Stimulated activated CD4-positive, alpha-beta T cell treated with anti-CD3 and anti-CD28 coated beads, Interleukin-2, amount 100 ng/mL, for 48 hours (primary cell): ENCODE data around the gene TCF12.
A peak's percentile ranks its signal among the peaks of the same experiment; 100 is the strongest.
"Not testable (repeated sequence)": the region's sequence is repeated elsewhere in the genome, so short reads cannot be mapped to it uniquely, and the experiment has no call there.

ENCODE experiments used
- DNase-seq, 2 donors: peaks; one replicate each; pipeline ENCODE4 v3.0.0-alpha.2; 2020

TCF12 gene

DNA sequence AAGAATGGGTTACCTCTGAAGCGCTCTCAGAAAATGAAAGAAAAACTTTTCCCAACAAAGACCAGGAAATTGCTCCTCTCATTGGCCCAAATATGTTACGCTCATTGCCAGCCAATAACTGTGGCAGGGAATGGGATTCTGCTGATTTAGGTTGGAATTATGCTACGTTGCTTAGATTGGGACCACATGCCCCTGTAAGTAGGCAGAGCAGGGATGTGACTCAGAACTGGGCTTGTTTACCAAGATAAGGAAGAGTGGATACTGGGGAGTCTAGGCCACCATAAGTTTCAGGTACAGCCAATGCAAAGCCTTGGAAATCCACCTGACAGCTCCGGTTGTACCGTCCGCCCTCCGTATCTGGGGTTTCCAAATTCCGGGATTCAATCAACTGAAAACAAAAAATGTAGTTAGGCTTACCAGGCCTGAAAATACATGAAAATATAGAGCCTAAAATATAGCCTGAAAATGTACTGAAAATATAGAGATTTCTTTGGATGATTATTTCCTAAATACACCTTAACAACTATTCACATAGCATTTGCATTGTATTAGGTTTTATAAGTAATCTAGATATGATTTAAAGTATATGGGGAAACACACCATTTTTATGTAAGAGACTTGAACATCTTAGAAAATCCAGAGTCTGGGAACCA lies 1.5 kb upstream of the TCF12 start:
- no peak for DNase-seq

DNA sequence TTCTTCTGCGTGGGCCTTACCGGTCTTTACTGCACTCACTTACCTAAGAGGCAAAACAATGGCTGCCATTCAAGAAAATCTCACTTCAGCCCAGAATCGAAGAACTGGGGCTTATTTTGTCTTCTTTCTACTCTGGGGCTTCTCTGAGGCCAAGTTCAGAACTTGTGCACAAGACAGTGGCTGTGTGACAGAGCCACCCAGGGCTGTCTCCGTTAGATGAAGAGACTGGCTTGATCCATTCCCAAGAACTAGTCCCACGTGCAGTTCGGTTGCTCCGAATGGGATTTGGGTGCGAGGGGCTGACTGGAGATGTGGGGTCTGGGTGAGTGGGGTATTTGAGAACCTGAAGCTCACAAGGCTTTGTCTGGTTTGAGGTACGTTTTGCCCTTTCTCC lies 795 bp upstream of the TCF12 start:
- DNase-seq = peak in 1 of 2 donors; percentile 31

DNA sequence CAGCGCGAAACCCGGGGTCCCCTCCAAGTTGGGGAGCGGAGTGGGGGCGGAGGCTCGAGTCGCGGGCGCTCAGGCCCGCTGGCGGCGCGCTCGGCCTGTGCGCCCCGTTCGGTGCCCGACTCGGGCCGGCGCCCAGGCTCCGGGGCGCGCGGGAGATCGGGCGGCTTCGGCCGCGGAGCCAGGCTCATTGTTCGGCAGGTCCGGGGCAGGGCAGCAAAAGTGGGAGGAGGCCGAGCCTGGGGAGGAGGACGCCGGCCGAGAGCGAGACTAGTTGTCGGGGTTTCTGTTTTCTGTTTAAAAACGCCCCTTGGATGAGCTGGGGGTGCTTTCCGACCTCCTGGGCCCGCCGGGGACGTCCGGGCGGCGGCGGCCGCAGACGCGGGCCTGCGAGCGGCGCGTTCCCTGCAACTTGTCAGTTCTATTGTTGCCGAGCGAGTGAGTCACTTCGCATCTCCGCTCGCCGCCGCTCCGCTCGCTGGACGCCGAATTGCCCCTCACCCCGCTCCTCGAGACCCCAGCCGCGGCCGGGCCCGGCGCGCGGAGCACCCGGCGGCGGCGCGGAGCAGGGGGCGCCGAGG lies 676 bp downstream of the TCF12 start:
- peak; percentile 44 to 45 for DNase-seq

DNA sequence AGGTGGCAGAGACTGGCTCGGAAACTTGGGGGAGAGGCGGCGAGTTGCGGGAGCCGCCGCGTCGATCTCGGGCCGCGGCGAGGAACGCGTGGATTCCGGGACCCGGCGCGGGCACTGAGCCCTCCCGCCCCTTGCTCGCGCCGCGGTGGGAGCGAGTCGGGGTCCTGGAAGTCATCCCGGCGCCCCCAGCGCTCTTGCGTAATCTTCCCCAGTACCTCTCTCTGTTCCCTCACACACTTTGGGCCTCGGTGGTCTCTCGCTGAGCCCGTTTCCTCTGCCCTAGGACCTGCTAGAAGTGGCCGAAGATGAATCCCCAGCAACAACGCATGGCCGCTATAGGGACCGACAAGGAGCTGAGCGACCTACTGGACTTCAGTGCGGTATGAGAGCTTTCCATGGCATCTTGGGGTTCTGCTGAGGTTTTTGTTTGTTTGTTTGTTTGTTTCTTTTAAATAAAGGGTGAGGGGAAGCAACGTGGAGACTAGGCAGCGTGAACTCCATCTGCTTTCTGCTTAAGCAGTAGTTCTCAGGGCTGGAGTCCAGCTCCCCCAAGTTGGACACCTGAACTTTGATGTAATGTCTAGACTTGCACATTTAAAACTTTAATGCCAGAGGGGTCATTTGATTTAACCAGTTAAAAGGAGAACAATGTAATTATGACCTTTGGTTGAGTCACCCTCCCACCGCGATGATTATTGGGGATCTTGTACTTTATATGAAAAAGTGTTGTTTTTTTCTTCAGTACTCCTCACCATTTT lies 1.3 kb downstream of the TCF12 start:
- peak; percentile 7 to 13 for DNase-seq

DNA sequence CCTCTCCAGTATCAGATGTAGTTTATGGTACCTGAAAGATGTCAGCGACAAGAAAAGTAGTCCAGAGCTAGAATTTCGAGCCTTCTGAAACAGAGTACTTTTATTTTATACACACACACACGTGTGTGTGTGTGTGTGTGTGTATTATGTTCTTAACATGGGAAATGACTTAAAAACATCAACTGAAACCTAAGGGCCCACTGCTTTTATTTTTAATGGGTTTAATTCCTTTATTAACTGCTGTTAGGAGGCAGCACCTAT lies 1.9 kb downstream of the TCF12 start:
- no peak for DNase-seq

DNA sequence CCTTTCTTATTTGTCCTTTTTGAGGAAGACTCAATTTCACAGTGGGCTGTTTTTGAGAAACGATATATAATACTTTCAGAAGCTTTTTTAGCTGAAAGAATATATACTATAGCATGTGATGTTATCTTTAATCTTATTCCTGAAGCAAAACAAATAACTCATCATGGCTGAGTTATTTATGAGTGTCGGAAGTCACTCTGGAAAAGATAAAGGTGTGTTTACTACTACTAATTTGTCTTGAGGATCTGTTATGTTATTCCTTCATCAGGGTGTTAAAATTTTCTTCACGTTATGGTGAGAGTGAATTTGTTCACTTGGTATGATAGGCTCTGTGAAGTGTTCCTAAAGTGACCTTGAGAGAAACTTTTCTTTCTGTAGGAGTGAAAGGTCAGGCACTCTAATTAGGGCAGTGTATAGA lies 4.7 kb downstream of the TCF12 start:
- no peak for DNase-seq

DNA sequence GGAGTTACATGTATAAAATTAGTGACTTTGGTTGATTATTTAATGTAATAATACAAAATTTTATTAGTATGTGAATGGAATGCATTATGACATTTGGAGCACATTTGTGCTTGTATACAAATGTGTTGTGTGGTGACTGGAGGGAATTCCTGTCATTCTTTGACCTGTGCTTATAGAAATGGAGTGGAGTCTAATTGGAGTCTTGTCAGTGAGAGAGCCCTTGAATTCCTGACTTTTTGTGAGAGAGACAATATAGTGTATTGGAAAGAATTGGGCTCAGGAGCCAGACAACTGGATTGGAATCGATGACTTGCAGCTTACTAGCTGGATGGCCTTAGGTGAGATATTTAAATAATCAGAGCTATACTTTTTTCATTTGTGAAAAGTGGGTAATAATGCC lies 9.4 kb downstream of the TCF12 start:
- no peak for DNase-seq

DNA sequence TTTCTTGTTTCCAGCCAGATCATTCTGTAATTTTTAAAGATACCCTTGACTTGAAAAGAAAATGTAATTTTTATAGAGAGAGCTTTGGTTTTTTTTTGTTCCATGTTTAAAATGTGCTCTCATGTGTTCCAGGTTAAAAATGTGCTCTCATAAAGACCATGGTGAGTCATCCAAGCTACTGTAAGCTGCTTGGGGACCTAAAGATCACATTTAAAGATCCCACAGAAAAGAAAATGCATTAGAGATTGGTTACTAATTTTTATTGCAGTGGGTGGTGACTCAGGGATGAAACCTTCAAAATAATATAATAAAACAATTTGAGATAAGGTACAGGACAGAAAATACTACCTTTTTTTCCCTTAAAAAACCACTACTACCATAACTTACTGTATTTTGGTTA lies 11.0 kb downstream of the TCF12 start:
- DNase-seq = no peak

DNA sequence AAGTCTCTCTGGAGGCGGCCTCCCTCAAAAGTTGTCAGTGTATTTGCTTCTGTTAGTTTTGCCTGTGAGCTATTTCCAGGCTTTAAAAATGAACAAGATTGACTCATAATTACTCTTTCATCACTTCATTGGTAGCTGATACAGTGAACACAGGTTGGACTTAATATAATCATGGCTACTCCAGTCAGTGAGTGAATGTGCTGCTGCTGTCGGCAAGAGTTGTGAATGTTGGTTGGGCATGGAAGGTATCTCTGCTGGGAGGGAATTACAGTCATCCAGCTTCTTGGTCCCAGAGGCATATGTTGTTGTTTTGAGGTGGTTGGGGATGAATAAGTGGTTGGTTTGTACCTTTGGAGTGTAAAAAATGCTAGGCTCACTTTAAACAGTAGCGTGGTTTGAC lies 11.5 kb downstream of the TCF12 start:
- DNase-seq = no peak

DNA sequence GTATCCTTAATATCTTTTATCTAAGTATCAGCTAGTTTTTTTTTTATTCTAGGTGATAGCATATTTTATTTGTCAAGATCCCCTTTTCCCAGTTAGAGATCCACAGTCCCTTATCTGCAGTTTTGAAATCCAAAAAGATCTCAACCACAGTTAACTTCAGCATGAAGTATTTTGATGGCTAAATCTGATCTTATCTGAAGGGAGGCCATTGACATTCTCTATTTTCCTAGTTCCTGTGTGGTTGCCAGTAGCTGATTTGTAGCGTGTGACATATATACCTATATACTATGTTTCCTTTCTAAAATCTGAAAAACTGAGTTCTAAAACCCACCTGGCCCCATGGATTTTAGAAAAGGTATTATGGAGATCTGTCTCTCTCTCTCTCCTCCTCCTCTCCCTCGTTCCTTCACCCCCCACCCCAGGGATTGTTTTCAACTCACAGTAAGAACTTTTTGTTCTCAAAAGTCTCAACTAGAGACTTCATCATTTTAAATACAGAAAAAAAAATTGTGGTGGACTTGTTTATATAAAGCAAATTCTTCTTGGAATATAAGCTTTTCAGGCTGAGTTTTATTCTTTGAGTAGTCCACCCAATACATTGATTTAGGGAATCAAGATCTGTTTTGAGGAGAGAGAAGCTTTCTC lies 12.3 kb downstream of the TCF12 start:
- DNase-seq = no peak

DNA sequence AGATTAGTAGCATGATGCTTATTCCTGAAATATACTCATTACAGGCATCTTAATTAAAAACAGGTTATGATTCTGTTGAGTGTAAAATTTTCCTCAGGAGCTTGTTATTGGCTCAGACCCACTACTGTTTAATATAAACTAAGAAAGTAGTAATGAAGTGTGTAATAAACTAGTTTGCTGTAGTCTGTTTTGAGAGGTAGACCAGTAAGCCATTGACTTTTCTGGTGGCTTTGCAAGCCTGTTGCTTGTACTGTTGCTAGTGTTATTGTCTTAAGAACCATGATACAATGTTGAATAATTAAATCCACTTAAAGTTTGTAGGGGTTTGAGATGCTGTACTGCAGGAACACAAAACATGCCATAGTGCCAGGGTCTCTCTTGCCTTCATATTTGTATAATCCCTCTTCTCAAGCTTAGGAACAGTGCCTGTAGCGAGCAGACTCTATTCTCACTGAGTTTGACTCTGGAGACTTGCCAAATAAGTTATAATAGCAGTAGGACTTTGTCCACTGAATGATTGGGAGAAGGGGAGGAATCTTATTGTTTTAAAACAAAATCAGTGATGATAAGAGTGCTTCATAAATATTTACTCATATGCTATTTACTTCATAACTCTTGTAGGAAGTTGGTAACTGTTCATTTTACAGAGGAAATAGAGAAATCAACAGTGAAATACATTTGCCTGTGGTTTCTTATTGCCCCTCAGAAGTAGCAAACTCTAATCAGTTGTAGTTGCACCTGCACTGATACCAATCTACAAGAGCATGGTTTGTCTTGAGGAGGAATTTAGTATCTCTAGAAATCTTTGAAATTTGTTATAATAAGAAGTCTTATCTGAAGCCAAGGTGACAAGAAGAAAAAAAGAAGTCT lies 13.4 kb downstream of the TCF12 start:
- no peak for DNase-seq

DNA sequence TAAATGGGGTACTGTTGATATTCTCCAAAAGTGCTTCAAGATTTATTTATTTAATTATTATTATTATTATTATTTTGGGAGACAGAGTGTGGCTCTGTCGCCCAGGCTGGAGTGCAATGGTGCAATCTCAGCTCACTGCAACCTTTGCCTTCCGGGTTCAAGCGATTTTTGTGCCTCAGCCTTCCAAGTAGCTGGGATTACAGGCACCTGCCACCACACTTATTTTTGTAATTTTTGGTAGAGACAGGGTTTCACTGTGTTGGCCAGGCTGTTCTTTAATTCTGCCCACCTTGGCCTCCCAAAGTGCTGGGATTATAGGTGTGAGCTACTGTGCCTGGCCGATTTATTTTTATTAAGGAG lies 14.0 kb downstream of the TCF12 start:
- DNase-seq = not testable (repeated sequence)

DNA sequence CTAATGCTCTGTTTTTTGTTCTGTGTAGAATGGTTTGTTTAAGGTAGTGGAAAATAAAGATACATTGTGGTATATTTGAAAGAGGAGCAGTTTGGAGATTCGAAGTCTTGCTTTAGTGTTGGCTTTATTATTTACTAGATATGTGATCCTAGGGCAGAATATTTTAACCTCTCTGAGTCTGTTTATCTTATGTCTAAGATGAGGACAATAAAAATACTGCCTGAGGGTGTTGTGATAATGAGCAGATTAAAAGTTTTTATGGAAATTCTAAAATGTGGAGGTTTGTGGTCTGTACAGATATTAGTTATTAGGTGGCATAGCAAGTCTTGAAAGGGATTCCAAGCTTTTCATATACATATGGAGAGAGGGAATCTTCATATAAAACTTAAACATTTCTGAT lies 15.0 kb downstream of the TCF12 start:
- no peak for DNase-seq

DNA sequence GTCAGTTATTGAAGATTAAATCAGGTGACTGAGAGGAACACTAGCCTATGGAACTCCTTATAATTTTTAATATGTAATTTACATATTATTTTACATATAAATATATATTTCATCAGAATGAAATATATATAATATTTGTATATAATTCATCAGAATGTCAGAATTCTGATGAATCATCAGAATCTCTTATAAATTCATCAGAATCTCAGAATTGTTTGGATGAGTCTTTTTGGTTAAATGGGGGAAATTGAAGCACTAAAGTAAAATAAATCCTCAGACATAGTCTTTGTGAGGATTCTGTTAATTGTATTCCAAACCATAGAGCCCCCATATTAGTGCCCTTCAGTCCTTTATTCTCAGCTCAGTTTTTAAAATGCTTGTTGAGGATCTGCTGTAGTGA lies 15.4 kb downstream of the TCF12 start:
- DNase-seq = no peak

DNA sequence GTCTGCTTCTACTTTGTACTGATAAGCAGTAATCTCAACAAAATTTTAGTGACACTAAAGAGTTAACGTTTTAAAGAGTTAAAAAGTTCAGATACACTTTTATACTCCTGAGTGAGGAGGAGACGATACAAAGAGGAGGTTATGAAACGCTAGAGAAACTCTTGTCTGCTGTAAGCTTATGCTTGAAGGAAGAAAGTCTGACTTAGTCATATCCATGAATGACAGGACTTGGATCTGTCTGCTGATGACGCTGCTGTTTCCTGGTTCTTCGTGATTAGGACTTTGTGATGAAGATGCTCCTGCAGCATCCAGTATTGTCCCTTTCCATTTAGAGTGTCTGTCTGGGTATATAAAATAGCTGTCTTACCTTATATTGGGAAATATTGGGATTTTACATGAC lies 15.8 kb downstream of the TCF12 start:
- no peak for DNase-seq

DNA sequence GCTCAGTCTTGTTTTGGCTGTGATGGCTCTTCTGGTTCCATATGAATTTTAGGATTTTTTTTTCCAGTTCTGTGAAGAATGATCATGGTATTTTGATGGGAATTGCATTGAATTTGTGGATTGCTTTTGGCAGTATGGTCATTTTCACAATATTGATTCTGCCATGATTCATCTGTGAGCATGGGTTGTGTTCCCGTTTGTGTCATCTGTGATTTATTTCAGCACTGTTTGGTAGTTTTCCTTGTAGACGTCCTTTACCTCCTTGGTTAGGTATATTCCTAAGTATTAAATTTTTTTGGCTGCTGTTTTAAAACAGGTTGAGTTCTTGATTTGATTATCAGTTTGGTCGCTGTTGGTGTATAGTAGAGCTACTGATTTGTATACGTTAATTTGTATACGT lies 18.5 kb downstream of the TCF12 start:
- no peak for DNase-seq

DNA sequence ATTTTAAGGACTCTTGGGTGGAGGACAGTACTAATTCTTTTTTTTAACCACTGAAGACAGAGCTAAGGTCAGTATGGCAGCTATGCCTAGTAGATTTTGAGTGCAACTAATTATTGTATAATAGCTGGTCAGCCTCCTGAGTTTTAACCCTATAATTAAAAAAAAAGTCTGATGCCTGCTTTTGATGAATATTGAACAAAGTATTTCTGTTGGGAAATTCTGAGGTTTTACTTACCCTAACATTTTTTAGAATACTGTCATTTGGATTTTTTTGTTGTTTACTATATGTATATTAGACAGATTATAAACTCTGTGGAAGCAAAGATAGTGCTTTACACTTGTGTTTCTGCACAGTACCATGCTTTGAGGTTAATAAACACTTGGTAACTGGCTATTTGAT lies 20.8 kb downstream of the TCF12 start:
- DNase-seq = no peak

DNA sequence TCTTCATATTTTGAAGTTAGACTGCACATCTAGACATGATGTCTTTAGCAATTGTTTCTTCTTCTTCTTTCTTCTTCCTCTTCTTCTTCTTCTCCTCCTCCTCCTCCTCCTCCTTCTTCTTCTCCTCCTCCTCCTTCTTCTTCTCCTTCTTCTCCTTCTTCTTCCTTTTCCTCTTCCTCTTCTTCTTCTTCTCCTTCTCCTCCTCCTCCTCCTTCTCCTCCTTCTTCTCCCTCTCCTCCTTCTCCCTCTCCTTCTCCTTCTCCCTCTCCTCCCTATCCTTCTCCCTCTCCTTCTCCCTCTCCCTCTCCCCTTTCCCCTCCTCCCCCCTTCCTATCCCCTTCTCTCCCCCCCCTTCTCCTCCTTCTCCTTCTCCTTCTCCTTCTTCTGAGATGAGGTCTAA lies 21.9 kb downstream of the TCF12 start:
- no peak for DNase-seq

DNA sequence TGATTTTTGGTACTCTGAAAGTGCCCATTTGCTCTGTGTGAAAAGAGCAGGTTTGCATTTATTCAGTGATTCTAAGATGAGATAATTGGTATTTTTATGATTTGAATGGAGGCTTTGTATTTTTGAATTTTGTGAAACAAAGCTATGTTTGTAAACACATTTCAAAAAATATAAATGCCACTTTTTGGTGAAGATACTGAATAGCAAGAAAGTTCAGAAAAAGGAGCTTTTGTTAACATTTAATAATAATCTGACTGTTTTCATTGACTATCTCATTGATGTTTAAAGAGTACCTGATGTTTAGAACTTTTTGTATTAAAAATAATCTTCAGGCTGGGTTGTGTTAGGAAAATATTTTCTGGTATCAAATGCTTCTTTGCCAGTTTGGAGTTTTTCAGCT lies 23.7 kb downstream of the TCF12 start:
- no peak for DNase-seq

DNA sequence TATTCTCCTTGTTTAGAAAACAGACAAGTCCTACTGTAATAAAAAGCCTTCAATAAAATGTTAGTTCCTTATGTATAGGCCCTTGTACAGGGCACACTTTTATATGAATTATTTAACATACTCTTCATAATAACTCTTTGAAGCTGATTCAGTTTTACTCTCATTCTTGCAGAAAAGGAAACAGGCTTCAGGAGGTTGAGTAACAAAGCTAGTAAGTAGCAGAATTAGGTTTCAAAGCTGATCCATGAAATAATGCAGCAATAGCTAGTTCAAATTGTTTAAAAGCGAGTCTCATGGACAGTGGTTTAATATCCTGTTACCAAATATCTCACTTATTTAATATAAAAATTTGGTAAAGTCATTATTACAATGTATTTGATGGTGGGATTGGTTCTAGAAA lies 25.0 kb downstream of the TCF12 start:
- no peak for DNase-seq

DNA sequence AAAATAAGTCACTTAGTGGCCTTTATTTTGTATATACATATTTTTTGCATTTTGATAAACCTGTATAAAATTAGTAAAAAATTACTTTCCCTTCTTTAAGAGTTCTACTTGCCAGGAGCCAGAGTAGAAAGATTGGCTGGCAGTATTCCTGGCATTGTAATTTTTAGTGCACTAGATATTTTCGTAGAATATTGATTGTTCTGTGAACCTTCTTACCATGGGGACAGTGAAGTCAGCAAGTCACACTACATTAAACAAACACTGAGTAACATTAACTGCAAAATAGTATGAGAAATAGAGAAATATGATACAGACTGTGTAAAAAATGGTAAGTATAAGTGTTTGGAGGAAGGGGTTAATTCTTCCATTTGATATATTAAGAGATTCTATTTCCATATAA lies 26.0 kb downstream of the TCF12 start:
- DNase-seq = no peak

DNA sequence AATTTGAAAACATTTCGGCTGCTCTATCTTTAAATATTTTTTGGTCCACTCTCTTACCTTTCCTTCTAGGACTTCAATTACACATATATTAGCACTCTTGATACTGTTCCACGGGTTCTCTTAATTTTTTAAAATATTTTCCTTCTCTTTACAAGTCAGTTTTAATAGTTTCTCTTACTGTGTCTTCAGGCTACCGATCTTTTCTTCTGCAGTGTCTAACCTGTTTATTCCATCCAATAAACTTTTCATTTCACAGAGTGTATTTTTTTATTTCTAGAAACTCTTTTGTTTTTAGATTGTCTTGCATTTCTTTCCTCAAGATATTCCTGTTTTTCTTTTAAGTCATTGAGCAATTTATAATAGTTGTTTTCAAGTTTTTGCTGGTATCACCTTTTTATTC lies 27.7 kb downstream of the TCF12 start:
- no peak for DNase-seq

DNA sequence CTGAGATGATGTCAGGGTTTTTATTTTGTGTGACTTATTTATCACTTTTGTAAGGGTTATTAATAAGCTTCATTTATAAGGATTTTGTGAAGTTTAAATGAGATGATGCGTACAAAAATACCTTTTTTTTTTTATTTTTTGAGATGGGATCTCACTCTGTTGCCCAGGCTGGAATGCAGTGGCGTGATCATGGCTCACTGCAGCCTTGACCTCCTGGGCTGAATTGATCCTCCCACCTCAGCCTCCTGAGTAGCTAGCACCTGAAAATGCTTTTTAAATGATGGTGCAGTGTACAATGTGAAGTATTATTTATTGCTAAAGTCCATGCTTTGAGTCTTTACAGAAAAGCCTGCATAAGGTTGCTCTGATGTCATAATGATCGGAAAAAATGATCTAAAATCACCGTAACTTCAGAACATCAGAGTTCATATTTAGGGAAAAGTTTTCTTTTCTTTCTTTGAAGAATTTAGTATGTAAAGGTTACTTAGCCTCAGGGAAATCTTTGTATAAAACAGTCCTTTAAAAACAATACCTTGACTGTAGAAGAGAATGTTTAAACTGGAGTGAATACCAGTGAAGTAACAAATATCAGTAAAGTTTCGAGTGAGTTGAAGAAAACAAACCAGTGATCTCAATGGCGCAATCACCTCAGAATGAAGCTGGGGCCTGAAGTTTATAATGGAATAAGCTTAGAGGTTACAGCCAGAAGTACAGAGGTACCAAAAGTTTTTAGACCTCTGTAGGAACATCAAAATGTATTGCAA lies 29.7 kb downstream of the TCF12 start:
- no peak for DNase-seq
